Limb (tissue), 2 donors: Measurements from ENCODE around the gene BCL2L11.

Experiments used
- DNase-seq, 2 donors: peaks; one replicate each; pipeline ENCODE4 v3.0.0-alpha.2; 2016; ENCODE audit errors: extremely low spot score in 2 of 2

BCL2L11 gene

DNA sequence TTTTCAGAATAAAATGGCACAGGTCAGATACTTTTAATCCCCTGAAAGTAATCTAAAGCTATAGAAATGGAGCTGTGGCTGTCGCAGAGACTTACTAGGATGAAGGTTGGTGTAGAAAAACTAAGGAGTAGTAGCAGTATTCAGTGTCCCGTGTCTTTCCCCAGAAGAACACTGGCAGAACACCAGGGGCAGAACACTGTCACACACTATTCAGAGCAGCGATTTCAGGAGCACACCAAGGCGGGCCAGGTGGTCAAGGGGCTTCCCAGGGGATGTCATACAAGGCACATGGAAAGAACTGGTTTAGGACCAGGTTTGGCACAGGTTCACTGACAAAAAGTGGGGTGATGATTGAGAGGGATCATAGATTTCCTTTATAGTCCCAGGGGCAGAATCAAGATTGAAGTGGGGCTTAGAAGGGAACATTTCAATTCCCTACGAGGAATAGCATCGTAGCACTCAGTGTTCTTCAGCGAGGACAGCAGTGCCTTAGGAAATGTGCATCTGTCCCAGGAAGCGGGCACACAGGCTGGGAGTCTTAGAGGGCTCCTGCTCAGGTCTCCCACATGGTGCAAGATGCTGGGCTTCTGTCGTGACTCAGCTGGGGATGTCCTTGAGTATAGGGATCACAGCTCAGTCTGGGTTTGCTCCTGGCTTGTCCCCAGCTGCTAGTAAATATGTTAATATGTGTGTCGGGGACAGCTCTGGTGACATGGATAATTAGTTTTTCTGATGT lies 22.6 kb downstream of the BCL2L11 start:
- DNase-seq: no peak

DNA sequence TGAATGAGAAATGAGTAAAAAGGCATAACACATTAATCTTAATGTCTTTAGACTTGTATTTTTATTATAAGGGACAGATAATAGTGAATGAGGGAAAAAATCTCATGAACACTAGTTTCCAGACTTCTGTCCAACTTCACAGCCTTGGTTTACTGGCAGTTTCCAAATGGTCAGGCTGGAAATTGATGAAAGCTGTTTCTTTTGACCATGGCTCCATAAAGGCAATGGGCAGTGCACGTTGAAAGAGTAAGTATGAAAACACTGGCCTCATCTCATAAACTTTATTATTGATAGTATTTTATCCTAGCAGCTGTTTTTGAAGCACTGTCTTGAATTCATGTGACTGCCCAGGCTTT lies 23.1 kb downstream of the BCL2L11 start:
- no peak for DNase-seq

DNA sequence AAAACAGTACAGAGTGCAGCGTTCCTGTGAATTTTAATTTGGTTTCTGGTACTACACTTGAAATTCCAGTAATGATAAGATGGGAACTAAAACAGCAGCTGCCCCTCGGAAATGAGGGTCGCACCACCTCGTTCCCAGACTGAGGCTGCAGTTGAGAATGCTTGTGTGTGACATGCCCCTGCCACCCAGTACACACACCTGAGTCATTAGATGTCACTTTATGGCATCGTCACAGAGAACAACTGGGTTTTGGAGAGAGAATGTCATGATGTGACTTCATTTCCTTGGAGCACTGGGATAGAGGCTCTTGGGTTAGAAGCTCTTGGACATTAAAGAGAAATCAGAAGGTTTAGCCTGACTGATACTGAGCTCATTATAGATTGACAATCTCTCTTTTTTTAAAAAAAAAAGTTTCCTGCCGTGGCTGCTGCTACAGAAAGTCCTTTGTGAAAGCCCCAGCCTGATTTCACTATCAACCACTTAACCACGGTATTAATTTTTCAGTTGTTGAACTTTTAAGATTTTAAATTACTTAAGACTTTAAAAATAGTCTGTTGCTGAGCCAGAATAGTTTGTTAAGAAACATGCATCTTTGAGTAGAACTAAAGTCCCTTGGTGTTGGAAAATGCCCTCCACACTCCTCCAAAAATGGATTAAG lies 24.5 kb downstream of the BCL2L11 start:
- DNase-seq: no peak

DNA sequence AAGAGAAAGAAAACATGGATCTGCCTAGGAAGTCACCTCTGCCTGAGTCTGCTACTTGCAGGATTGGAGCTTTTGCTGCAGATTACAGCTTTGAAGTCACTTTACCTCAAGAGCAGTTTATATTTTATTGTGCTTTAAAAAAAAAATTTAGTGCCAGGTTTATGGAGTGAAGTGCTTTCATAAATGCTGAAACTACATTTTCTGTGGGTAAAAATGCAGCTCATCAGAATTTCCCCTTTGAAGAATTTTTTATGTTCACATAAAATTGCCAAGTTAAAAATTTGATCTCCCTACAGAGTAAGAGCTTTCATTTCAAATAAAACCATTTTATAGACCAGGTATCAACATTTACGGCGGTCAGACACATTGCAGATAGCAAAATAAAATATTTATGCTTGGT lies 25.2 kb downstream of the BCL2L11 start:
- no peak for DNase-seq

GRCh38 chr2:111148225-111148873 lies 27.6 kb downstream of the BCL2L11 start:
- DNase-seq: no peak

GRCh38 chr2:111148925-111149324 lies 28.2 kb downstream of the BCL2L11 start:
- DNase-seq: no peak

DNA sequence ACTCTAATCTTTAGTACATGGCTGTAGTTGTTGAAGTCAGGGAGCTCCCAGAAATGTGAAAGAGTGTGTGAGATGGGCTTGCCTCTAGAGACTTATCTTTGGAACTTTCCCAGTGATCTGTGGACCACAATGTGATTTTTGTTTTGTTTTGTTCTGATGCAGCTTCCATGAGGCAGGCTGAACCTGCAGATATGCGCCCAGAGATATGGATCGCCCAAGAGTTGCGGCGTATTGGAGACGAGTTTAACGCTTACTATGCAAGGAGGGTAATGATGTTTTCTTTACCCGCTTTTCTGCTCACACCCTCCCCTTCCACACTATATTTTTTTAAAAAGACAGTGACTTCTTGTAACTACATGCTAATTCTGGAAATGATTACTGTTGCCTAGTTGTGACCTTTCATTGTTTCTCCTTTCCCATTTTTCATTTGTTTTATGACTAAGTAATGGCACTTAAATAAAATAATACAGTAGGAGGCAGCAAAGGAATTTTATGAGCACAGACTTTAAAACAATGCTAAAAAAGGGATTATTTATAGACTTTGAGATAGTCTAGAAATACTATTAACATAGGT lies 29.3 kb downstream of the BCL2L11 start:
- DNase-seq: no peak

DNA sequence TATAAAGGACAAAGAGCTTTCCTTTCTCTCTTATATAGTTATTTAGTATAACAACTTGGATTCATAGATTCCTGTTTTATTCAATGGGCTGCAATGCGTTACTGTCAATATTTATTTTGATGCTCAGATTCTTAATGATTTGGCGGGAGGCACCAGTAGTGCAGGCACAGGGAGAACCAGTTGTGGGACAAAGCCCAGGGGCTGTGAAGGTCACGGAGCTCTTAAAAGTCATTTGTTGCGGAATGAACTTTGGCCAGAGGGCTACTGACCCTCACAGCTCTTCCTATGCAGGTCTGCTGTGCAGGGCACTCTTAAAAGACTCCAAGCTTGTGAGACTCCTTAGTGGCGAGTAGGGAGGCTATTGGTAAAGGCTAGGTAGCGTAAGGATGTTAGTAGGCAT lies 34.0 kb downstream of the BCL2L11 start:
- no peak for DNase-seq

- no peak for DNase-seq
Measured at GRCh38 chr2:111155610-111156009, 34.9 kb downstream of the BCL2L11 start.

DNA sequence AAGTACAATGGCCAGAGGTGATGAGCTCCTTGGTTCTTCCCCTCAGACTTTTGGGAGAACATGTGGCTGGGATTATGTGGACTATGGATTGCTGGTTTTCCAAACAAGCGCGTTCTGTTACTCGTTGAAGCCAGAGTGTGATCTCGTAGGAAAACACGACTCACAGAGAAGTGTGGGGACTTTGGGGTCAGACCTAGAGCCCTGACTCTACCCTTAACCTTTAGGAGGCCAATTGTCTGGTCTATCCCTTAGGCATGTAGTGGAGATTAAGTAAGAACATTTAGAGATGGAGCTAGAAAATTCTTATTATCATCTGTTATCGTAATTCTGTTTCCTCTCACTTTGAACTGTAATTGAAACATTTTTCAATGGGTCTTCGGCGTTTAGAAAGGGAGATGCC lies 35.8 kb downstream of the BCL2L11 start:
- no peak for DNase-seq

DNA sequence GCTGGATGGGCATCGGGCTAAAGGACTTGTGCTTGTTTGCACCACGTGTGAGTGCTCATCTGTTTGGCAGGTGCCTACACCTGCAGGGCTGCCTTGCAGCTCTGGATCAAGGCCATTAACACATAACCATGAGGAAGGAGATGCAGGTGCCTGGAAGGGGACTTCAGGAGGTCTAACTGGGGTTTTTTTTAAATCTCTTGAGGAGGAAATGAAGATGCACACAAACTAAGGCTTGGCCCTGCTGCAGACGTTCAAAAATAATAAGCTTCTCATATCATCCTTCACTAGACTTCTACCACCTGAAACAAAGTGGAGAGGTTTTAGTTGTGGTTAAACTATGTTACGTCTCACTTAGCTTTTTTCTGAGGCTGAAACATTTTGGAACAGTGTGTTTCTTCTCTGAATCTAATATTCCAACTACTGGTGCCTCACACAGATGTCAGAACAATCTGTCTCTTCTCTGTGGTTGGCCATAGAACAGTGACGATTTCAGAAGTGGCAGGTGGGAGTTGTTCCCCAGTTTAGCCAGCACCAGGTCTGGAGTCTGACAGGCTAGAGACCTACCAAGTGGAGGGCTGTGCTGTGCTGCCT lies 36.5 kb downstream of the BCL2L11 start:
- DNase-seq: no peak

GRCh38 chr2:111157798-111158197 lies 37.1 kb downstream of the BCL2L11 start:
- DNase-seq: no peak

DNA sequence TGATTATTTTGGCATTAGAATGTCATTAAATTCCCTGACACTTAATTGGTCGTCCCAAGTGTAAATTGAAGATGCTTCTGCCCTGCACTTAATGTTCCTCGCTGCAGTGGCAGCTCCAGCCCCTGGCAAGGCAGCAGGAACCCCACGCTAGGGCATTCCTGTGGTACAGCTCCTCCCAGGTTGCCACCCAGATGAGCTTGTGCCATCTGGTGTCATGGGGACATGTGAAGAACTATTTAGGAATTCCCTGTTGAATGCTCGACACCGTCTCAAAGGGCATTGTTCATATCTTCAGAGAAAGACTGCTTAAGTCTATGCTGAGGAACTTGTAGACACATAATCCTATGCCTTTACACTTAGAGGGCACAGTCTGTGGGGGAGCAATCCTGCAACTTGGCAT lies 38.9 kb downstream of the BCL2L11 start:
- no peak for DNase-seq

GRCh38 chr2:111160758-111161157 lies 40.0 kb downstream of the BCL2L11 start:
- DNase-seq: no peak

DNA sequence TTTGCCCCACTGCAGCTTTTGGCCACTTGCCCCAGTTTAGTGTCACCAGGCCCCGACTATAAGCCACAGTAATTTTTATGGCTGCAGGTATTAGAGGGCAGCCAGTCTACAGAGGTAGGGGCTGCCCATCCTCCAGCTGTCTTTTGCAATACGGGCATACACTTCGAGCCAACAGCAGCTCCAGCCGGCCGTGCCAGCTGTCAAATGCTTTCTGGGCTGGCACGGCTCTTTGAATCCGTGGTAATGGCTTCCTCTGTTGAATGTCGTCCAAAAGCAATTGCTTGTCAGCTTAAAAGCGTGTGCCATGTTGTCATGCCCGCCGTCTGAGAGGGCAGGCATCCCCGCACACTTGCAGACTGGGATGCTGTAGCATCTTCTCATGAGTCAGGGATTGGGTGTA lies 41.3 kb downstream of the BCL2L11 start:
- DNase-seq: peak; percentile 32 to 51

DNA sequence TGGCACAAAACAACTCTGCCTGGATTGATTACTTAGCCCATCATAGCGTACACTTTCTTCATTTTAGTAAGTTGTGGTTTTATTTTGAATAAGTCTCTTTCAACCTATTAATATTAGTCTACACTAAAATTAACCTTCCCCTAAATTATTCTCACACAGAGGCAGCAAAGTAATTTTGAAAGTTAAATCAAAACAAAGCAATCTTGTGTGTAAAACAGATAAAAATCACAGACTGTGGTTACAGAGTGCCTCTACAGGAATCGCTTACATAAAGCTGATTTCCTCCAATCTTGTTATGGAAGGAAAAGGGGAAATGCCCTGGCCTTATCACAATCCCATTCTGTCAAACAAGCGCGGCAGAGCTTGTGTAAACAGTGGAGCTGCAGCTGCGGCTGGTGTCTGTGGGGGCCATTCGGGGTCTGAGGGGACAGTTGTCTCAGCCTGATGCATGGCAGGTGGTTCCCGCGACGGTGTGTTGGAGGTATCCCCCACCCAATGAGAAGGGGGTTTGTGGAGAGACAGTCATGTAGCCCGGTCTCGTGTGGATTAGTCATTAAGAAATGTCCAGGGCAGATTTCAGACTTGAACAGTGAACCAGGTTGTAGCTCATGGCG lies 42.1 kb downstream of the BCL2L11 start:
- DNase-seq: no peak

DNA sequence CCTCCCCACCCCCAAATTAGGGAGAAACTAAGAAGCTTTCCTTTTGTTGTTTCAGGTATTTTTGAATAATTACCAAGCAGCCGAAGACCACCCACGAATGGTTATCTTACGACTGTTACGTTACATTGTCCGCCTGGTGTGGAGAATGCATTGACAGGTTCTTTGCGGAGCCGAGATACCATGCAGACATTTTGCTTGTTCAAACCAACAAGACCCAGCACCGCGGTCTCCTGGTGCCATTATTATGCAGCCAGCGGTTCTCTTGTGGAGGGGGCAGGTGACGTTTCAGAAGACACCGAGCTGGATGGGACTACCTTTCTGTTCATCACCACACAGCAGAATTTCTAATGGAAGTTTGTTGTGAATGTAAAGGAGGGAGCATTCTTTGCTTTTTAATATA lies 43.4 kb downstream of the BCL2L11 start:
- no peak for DNase-seq

DNA sequence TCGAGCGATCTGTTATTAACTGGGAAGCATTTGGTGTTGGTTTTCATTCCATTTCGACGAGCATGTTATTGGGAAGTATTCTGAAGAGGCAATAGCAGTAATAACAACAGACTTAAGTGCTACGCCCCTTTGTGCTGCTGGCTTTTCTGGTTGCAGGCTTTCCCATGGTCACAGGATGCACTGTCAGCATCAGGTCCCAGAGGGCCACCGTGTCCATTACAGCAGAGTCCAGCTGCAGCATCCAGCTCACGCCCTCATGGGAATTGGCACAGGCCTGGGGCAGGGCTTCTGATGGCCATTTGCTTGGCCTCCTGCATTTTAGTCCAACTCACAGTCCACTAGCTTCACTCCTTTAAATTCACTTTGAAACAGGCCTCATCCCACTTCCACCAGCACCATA lies 44.4 kb downstream of the BCL2L11 start:
- DNase-seq: no peak

DNA sequence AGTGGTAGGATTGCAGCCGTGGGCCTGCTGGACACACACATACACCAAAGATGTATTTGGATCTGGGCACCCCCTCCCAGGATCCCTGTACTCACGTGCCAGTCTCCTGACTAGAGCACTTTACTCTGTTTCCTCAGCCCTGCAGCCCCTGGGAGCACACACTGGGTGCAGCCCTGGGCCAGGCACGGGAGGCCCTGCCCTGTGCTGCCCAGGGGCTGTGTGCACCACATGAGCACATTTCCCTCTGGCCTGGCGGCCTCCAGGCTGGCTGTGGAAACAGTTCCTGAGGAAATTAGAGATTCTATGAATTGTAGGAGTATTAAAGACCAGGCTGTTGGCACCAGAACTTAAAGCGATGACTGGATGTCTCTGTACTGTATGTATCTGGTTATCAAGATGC lies 45.4 kb downstream of the BCL2L11 start:
- no peak for DNase-seq

- DNase-seq: no peak
Measured at GRCh38 chr2:111167076-111167862, 46.6 kb downstream of the BCL2L11 start.

- DNase-seq: no peak
Measured at GRCh38 chr2:111167863-111168162, 47.1 kb downstream of the BCL2L11 start.
